HUES48 (cell line): Measurements from ENCODE around the gene NRN1.
"Not testable (repeated sequence)": the region's sequence is repeated elsewhere in the genome, so short reads cannot be mapped to it uniquely, and the experiment has no call there.

ENCODE experiments used
- H3K27ac ChIP-seq: one replicate; pipeline ENCODE4 v1.7.0; 2013; ENCODE audit warnings: low read depth, low read length, inconsistent platforms
- H3K27me3 ChIP-seq: 2 replicates; pipeline ENCODE4 v1.6.1; 2013; ENCODE audit warnings: mild to moderate bottlenecking, low read length; ENCODE audit not compliant: control insufficient read depth, insufficient read depth
- H3K36me3 ChIP-seq: 2 replicates; pipeline ENCODE4 v1.6.1; 2013; ENCODE audit warnings: low read length; ENCODE audit not compliant: control insufficient read depth, insufficient read depth
- H3K4me1 ChIP-seq: 2 replicates; pipeline ENCODE4 v1.6.1; 2013; ENCODE audit warnings: mild to moderate bottlenecking, low read length; ENCODE audit not compliant: control insufficient read depth, insufficient read depth
- H3K4me3 ChIP-seq: 2 replicates; pipeline ENCODE4 v1.5.1; 2013; ENCODE audit warnings: mild to moderate bottlenecking, low read depth, low read length
- H3K9ac ChIP-seq: 2 replicates; pipeline ENCODE4 v1.6.1; 2013; ENCODE audit warnings: mild to moderate bottlenecking, low read depth, low read length, moderate library complexity
- H3K9me3 ChIP-seq: 2 replicates; pipeline ENCODE4 v1.6.1; 2013; ENCODE audit warnings: low read length; ENCODE audit not compliant: control insufficient read depth, insufficient read depth

The NRN1 gene

DNA sequence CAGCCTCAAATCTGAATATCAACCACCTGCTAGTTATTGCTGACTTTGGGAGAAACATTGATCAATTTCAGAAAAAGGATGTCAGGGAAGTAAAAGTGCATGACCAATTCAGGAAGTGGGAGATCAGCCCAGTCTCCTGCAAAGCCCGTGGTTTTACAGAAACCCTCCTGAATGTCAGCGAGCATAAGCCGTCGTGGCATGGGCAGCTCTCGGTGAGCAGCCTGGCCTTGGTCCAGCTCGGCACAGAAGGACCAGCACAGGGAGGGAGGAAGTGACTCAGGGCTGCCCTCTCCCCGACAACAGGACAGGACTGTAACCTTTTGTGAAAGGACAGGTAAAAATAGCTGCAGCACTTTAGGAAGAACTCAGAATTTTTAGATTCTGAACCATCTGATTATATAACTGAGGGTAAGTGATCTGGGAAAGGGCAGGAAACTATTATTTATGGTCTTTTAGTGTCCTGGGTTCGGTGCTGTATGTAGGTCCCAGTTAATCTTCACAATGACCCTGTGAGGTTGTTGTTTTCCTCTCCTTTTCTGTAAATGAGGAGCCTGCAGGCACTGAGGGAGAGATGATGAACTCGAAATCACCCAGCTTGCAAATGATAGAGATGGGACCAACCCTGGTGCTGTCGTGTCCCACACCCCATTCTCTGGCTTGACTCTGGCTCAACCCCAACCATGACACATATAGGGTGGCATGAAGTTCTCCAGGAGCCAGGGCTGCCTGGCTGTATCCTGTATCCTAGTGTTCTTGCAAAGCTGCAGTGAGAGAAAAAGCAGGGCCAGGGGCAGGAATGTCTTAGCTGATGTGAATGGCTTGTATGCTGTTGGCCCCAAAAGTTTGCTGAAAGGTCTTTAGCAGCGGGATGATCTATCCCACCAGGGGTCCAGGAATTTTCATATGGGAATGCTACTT lies 37.6 kb downstream of the NRN1 start:
- H3K4me1 ChIP-seq = no peaks in the 10 kb centered on the region; the same call in 1 of the 2 replicates
- H3K36me3 ChIP-seq = no peaks in the 10 kb centered on the region
- H3K27me3 ChIP-seq = no peaks in the 10 kb centered on the region
- H3K4me3 ChIP-seq = no peak overlapping the region
- H3K27ac ChIP-seq = no peak overlapping the region
- H3K9me3 ChIP-seq = no peaks in the 10 kb centered on the region
- no peak overlapping the region for H3K9ac ChIP-seq

- not testable (repeated sequence) for H3K27ac ChIP-seq, H3K9ac ChIP-seq, H3K27me3 ChIP-seq, H3K4me3 ChIP-seq, H3K9me3 ChIP-seq, H3K4me1 ChIP-seq, H3K36me3 ChIP-seq
Observed at GRCh38 chr6:5968036-5968435, 38.7 kb downstream of the NRN1 start.

DNA sequence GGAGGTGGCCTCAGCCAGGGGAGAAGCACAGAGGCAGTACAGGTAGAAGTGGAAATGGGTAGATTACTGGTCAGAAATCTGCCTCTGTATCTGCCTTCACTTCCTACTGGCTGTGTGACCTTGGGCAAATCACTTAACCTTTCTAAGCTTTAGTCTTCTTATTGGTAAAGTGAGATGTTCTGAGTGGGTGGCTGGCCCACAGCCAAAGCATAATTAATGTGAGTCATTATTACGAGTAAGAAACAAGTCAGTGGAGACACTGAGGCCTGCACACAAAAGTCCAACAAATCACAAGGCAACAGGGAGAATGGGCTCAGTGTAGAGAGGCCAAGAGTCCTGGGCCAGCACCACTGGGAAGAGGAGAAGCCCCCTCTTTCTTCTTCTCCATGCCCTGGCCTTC lies 39.1 kb downstream of the NRN1 start:
- no peak overlapping the region for H3K27ac ChIP-seq
- H3K9ac ChIP-seq = no peak overlapping the region
- no peaks in the 10 kb centered on the region for H3K36me3 ChIP-seq
- no peak overlapping the region for H3K4me3 ChIP-seq
- no peaks in the 10 kb centered on the region for H3K27me3 ChIP-seq
- no peaks in the 10 kb centered on the region; the same call in 1 of the 2 replicates for H3K4me1 ChIP-seq
- H3K9me3 ChIP-seq = no peaks in the 10 kb centered on the region

DNA sequence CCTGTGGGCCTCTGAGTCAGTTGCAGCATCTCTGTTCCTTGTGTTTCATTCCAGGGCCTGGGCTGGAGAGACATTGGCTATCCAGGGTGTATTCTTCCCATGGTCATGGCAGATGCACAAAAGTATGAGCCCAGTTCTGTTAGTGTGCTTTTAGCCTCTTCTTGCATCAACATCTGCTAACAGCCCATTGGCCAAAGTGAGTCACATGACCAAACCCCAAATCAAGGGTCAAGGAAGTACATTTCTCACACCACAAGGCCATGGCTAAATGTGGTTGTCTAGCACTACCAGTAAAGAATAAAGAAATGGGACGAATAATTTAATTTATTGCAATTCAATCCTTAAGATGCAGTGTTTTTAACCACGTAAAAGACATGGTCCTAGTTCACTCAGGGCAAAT lies 43.9 kb downstream of the NRN1 start:
- Histone ChIP-seq H3K27me3 (no peaks in the 10 kb centered on the region), H3K9ac (no peak overlapping the region), H3K9me3 (no peaks in the 10 kb centered on the region), H3K4me1 (no peaks in the 10 kb centered on the region), H3K27ac (no peak overlapping the region), H3K36me3 (no peaks in the 10 kb centered on the region), H3K4me3 (no peak overlapping the region)

DNA sequence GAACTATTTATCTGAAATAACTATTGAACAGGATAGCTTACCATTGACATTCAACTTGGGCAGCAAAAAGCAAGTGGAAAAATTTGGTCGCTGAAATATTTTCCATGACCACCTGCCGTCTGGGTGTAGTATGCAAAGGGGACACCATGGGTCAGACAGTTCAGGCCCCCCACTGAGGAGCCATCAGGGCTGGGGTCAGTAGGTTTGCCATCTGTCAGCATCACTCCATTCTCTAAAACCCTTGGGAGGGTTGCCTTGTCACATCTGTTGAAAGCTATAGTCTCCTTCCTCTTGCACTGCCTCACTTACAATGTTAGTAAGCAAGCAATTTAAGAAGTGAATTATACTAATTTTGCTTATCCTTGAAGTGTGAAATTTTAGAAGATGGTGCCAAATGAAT lies 44.9 kb downstream of the NRN1 start:
- H3K27me3 ChIP-seq = no peaks in the 10 kb centered on the region
- H3K4me1 ChIP-seq = 0 out of 2 replicates have a peak, but pooled peaks cover 5% of the 10 kb centered on the region
- no peak overlapping the region for H3K4me3 ChIP-seq
- no peak overlapping the region for H3K9ac ChIP-seq
- H3K9me3 ChIP-seq = no peaks in the 10 kb centered on the region
- H3K27ac ChIP-seq = no peak overlapping the region
- H3K36me3 ChIP-seq = no peaks in the 10 kb centered on the region

DNA sequence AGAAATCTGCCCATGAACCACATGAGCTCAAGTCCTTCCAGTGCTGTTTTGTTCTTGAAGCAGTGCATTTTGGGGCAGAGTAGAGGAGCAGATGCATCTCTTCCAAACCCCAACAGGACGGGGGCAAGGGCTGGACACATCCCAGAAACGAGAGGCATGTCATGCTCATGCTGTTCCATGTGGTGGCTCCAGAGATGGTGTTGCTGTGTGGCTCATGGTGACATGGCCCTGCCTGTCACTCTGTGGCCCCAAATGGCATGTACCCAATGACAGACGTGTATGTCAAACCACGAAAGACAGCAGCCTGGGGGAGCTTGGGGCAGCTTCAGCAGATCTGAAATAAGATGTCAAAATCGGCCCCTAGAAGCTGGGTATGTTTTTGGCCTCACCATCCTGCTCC lies 46.3 kb downstream of the NRN1 start:
- H3K4me1 ChIP-seq = 0 out of 2 replicates have a peak, but pooled peaks cover 7% of the 10 kb centered on the region
- no peaks in the 10 kb centered on the region for H3K27me3 ChIP-seq
- H3K4me3 ChIP-seq = no peak overlapping the region
- no peaks in the 10 kb centered on the region for H3K36me3 ChIP-seq
- no peak overlapping the region for H3K27ac ChIP-seq
- no peak overlapping the region for H3K9ac ChIP-seq
- H3K9me3 ChIP-seq = no peaks in the 10 kb centered on the region

DNA sequence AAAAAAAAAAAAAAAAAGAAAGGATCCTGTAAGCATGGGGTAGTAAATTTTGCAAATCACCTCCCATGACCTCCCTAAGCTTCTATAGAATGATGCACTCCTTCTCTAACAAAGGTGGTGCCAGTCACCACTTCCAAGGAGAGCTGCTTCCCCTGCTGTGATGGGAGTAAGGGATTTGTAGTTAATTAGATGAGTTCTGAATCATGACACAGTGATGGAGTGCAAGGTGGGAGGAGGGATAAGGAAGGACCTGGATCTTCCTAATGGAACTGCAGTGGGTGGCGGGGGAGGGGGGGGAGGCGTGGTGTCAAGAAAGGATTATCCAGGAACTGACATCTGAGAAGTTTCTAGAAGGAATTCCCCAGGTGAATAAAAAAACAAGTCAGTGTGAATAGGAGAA lies 47.8 kb downstream of the NRN1 start:
- no peaks in the 10 kb centered on the region for H3K36me3 ChIP-seq
- no peak overlapping the region for H3K27ac ChIP-seq
- H3K9ac ChIP-seq = no peak overlapping the region
- 0 out of 2 replicates have a peak, but pooled peaks cover 7% of the 10 kb centered on the region for H3K4me1 ChIP-seq
- H3K9me3 ChIP-seq = no peaks in the 10 kb centered on the region
- H3K27me3 ChIP-seq = no peaks in the 10 kb centered on the region
- no peak overlapping the region for H3K4me3 ChIP-seq

- Histone ChIP-seq H3K27me3 (no peaks in the 10 kb centered on the region), H3K4me3 (no peak overlapping the region), H3K4me1 (0 out of 2 replicates have a peak, but pooled peaks cover 7% of the 10 kb centered on the region), H3K27ac (no peak overlapping the region), H3K9ac (no peak overlapping the region), H3K36me3 (no peaks in the 10 kb centered on the region), H3K9me3 (no peaks in the 10 kb centered on the region)
Observed at GRCh38 chr6:5956939-5957338, 49.8 kb downstream of the NRN1 start.

- Histone ChIP-seq H3K9ac (no peak overlapping the region), H3K4me1 (no peaks in the 10 kb centered on the region), H3K27ac (no peak overlapping the region), H3K9me3 (no peaks in the 10 kb centered on the region), H3K27me3 (no peaks in the 10 kb centered on the region), H3K36me3 (no peaks in the 10 kb centered on the region), H3K4me3 (no peak overlapping the region)
Observed at GRCh38 chr6:5950361-5950785, 56.4 kb downstream of the NRN1 start.
